ENCODE results near the gene IL31RA.

- TF ChIP-seq CTCF (IDR thresholded peaks at IDR 0.05), result no peak
- TF ChIP-seq POLR2AphosphoS5 (IDR thresholded peaks at IDR 0.05), result no peak
- no peak for TF ChIP-seq POLR2A (IDR thresholded peaks at IDR 0.05)
Measured at GRCh38 chr5:55934115-55934613, 83.0 kb downstream of the IL31RA start.

Measured in transverse colon (tissue), 4 donors.